HepG2 (cell line): ENCODE results near the gene APOC4.

Experiments
- DNMT1 ChIP-seq: sonication (generic); formaldehyde crosslinking; IDR thresholded peaks from 2 replicates; pipeline ENCODE4 v1.5.1; 2020; ENCODE audit warnings: mild to moderate bottlenecking, missing genetic modification reagents
- EED ChIP-seq: sonication (generic); formaldehyde crosslinking; IDR thresholded peaks from 2 replicates; pipeline ENCODE4 v1.5.0; 2020; ENCODE audit warnings: mild to moderate bottlenecking, missing genetic modification reagents
- ELF1 ChIP-seq: sonication (generic); formaldehyde crosslinking; IDR thresholded peaks from 2 replicates; pipeline ENCODE4 v1.4.0; 2020; ENCODE audit warnings: missing genetic modification reagents
- MZF1 ChIP-seq: sonication (generic); formaldehyde crosslinking; IDR thresholded peaks from 2 replicates; pipeline ENCODE4 v1.8.1; 2023; ENCODE audit warnings: mild to moderate bottlenecking, missing genetic modification reagents, borderline replicate concordance
- NCOA1 ChIP-seq: sonication (generic); formaldehyde crosslinking; IDR thresholded peaks from 2 replicates; pipeline ENCODE4 v1.9.0; 2021; ENCODE audit warnings: missing genetic modification reagents
- SRF ChIP-seq: IDR thresholded peaks from 2 replicates; pipeline ENCODE4 v1.6.1; 2011; ENCODE audit warnings: mild to moderate bottlenecking, low read depth, low read length, moderate library complexity
- TCF7 ChIP-seq: sonication (generic); IDR thresholded peaks from 2 replicates; pipeline ENCODE4 v1.6.1; 2016; ENCODE audit warnings: antibody characterized with exemption, low read depth
- ZNF10 ChIP-seq: sonication (generic); formaldehyde crosslinking; IDR thresholded peaks from 2 replicates; pipeline ENCODE4 v1.4.0; 2020; ENCODE audit warnings: mild to moderate bottlenecking, low read depth, missing genetic modification reagents, borderline replicate concordance
- TF ChIP-seq, protein P1 (sequence below): sonication (generic); formaldehyde crosslinking; IDR thresholded peaks from 2 replicates; pipeline ENCODE4 v1.5.0; 2020; ENCODE audit warnings: mild to moderate bottlenecking, missing genetic modification reagents, moderate library complexity
- TF ChIP-seq, protein P2 (sequence below): sonication (generic); formaldehyde crosslinking; IDR thresholded peaks from 2 replicates; pipeline ENCODE4 v1.4.0; 2020; ENCODE audit warnings: missing genetic modification reagents
- TF ChIP-seq, protein P3 (sequence below): IDR thresholded peaks from 2 replicates; pipeline ENCODE4 v1.6.1; 2016; ENCODE audit warnings: low read depth, missing genetic modification reagents, missing compliant biosample characterization

DNA sequence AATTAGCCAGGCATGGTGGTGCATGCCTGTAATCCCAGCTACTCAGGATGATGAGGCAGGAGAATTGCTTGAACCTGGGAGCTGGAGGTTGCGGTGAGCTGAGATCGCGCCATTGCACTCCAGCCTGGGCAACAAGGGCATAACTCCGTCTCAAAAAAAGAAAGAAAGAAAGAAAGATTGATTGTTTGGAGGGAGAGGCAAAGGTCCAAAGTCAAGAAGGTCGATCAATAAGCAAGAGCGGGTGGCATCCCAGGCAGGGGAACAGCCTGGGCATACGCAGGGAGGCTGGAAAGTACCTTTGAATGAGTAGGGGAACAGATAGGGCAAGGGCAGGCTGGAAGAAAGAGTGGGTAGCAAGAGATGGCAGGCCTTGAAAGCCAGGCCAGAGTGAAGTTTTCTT, 11.9 kb upstream of the APOC4 start:
- TF ChIP-seq ELF1 (no peak), TCF7 (no peak), SRF (no peak), ZNF10 (CRISPR knock-in tag) (no peak), MZF1 (no peak), DNMT1 (CRISPR knock-in tag) (no peak), NCOA1 (CRISPR knock-in tag) (no peak), EED (CRISPR knock-in tag) (no peak)
- TF ChIP-seq, protein P1, sequence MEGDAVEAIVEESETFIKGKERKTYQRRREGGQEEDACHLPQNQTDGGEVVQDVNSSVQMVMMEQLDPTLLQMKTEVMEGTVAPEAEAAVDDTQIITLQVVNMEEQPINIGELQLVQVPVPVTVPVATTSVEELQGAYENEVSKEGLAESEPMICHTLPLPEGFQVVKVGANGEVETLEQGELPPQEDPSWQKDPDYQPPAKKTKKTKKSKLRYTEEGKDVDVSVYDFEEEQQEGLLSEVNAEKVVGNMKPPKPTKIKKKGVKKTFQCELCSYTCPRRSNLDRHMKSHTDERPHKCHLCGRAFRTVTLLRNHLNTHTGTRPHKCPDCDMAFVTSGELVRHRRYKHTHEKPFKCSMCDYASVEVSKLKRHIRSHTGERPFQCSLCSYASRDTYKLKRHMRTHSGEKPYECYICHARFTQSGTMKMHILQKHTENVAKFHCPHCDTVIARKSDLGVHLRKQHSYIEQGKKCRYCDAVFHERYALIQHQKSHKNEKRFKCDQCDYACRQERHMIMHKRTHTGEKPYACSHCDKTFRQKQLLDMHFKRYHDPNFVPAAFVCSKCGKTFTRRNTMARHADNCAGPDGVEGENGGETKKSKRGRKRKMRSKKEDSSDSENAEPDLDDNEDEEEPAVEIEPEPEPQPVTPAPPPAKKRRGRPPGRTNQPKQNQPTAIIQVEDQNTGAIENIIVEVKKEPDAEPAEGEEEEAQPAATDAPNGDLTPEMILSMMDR, result no peak
- TF ChIP-seq, protein P2, sequence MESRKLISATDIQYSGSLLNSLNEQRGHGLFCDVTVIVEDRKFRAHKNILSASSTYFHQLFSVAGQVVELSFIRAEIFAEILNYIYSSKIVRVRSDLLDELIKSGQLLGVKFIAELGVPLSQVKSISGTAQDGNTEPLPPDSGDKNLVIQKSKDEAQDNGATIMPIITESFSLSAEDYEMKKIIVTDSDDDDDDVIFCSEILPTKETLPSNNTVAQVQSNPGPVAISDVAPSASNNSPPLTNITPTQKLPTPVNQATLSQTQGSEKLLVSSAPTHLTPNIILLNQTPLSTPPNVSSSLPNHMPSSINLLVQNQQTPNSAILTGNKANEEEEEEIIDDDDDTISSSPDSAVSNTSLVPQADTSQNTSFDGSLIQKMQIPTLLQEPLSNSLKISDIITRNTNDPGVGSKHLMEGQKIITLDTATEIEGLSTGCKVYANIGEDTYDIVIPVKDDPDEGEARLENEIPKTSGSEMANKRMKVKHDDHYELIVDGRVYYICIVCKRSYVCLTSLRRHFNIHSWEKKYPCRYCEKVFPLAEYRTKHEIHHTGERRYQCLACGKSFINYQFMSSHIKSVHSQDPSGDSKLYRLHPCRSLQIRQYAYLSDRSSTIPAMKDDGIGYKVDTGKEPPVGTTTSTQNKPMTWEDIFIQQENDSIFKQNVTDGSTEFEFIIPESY (CRISPR knock-in tag), result peak; percentile 93
- TF ChIP-seq, protein P3, sequence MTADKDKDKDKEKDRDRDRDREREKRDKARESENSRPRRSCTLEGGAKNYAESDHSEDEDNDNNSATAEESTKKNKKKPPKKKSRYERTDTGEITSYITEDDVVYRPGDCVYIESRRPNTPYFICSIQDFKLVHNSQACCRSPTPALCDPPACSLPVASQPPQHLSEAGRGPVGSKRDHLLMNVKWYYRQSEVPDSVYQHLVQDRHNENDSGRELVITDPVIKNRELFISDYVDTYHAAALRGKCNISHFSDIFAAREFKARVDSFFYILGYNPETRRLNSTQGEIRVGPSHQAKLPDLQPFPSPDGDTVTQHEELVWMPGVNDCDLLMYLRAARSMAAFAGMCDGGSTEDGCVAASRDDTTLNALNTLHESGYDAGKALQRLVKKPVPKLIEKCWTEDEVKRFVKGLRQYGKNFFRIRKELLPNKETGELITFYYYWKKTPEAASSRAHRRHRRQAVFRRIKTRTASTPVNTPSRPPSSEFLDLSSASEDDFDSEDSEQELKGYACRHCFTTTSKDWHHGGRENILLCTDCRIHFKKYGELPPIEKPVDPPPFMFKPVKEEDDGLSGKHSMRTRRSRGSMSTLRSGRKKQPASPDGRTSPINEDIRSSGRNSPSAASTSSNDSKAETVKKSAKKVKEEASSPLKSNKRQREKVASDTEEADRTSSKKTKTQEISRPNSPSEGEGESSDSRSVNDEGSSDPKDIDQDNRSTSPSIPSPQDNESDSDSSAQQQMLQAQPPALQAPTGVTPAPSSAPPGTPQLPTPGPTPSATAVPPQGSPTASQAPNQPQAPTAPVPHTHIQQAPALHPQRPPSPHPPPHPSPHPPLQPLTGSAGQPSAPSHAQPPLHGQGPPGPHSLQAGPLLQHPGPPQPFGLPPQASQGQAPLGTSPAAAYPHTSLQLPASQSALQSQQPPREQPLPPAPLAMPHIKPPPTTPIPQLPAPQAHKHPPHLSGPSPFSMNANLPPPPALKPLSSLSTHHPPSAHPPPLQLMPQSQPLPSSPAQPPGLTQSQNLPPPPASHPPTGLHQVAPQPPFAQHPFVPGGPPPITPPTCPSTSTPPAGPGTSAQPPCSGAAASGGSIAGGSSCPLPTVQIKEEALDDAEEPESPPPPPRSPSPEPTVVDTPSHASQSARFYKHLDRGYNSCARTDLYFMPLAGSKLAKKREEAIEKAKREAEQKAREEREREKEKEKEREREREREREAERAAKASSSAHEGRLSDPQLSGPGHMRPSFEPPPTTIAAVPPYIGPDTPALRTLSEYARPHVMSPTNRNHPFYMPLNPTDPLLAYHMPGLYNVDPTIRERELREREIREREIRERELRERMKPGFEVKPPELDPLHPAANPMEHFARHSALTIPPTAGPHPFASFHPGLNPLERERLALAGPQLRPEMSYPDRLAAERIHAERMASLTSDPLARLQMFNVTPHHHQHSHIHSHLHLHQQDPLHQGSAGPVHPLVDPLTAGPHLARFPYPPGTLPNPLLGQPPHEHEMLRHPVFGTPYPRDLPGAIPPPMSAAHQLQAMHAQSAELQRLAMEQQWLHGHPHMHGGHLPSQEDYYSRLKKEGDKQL (CRISPR knock-in tag), result no peak
